IPS-NIHi11 (cell line): ENCODE data around the gene SLC35F1.
"Not testable (repeated sequence)": the region's sequence is repeated elsewhere in the genome, so short reads cannot be mapped to it uniquely, and the experiment has no call there.

Source experiments
- DNase-seq: peaks from one replicate; pipeline ENCODE4 v3.0.0; 2012; ENCODE audit warnings: mixed read lengths, low spot score

The SLC35F1 gene

GRCh38 chr6:117906958-117907600 is at the start of gene SLC35F1:
Gene SLC35F1, plus strand, starts transcription at chr6:117907264.
- peak; percentile 80 for DNase-seq

- DNase-seq: not testable (repeated sequence)
Observed at GRCh38 chr6:117858601-117859000, 48.5 kb upstream of the SLC35F1 start.

DNA sequence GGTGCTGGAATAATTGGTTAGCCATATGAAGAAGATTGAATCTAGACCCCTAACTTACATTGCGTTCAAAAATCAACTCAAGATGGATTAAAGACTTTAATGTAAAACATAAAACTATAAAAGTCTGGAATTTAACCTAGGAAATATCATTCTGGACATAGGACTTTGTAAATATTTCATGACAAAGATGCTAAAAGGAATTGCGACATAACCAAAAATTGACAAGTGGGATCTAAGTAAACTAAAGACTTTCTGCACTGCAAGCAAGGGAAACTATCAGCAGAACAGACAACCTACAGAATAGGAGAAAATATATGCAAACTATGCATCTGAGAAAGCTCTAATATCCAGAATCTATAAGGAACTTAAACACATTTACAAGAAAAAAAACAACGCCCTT is 45.5 kb upstream of the SLC35F1 start:
- no peak for DNase-seq

GRCh38 chr6:117866561-117866960 is 40.5 kb upstream of the SLC35F1 start:
- no peak for DNase-seq

DNA sequence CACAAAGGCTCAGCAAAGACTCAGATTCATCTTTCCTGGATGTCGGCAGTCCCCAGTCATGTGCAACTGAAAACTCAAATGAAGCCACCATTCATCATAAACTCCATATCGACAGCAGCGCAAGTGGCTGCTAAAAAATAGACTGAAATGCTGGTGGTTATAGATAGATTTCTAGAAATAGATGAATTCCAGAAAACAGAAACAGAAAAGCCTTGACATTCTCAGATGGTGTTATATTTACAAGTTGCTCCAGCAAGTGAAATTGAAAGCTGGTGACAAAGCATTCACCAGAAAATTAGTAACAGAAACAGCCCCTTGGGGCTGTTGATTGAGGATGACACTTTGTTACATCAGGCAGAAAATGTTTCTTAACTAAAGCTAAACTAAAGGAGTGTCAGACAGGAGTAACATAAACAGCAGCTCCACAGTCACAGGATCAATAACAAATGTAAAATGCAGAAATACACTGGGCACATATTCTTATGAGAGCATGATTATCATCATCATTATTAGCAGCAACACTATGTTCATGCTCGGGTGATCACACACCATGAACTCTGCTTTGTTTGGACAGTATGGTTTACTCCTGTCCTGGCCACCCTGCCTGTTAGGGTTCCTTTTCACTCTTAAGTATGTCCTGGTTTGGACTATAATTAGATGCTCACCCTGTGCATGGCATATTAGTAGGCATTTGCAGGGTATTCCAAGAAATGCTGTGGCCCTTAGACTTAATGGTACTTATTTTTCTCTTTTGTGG is 36.4 kb upstream of the SLC35F1 start:
- DNase-seq: no peak

DNA sequence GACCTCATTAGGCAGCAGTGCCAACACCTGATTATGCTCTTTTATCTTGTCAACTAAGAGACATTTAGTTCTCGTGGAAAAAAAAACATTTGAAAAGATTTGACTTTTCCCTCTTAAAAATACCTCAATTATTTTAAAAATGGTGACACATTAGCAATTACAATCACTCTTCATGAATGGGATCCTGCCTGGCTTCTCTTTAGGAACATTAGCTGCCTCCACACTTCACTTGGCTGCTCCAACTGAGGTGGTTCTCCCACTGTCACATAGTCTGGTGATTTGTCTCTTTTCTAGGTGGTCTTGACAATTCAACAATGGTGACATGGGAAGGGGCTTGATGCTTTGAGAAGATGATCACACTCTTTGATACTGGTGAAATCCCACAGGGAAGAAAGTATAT is 26.2 kb upstream of the SLC35F1 start:
- no peak for DNase-seq

DNA sequence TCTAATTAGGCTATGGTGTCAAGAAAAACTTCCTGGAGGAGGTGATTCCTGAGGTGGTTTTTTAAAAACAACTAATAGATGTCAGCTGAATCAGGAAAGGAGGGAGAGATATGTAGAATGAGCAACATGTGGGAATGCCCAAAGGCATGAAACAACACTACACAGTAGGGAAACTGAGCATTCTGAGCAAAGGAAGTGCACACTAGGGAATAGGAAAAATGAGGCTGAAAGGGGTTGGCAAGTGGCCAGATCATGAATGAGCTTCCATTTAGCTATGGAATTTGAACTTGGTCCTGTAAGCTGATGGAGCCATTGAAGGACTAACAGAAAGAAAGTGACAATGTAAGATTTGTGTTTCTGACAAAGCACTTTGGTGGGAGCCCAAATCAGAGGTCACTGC is 16.9 kb upstream of the SLC35F1 start:
- no peak for DNase-seq

DNA sequence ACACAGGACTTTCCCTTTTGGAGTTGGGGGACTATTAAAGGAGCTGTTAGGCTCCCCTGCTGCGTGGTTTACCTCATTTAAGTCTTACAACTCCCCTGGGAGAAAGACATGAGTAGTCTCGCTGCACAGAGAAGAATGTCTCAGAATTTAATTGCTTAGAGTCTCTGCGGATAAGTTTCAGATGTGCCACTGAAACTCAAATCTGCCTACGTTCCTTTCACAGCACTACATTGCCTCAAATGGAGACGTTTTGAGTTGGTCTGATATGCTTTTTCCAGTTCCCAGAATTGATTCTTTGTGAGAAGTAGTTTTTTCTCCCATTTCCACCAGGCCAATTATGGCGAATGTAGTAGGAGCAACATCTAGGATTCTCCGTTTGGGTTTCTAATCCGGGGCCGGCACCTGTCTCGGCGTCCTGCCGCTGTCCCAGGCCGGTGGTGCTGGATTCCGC is 532 bp upstream of the SLC35F1 start:
- DNase-seq: no peak

- DNase-seq: peak; percentile 58
Observed at GRCh38 chr6:117907601-117908245, 659 bp downstream of the SLC35F1 start.

DNA sequence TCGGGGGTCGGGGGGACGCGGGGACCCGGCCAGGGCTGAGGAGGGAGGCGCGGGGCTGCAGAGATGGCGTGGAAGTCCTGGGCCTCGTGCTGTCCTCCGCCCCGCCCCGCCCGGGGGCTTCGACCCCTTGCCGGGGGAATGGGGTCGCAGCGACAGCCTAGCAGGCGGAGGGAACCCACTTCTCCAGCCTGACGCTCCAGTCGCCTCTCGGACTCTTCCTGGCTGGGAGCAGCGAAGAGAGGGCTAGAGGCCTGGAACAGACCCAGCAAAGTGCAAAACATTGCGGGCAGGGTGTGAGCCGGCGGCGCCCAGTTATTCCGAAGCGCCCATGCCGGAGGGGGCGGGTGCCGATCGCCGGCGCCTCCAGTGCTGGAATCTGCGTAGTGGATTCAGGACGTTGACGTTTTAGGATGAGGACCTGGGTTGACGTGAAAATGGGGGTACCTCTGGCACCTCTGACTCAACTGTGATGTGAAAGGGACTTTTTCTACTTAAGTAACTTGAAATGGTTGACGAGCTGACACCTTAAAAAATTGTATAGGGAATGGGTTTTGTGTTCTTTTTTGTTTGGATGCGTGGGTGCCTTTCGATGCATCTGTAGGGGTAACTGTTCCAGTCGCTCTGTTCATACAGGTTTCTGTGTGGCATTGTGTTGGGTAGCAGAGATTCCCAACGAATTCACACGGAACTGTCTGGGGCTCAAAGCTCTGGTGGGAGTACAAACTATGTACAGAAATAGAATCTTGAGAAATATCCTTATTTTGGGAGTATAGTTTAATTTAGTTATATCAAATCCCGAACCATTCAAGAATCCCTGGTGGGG is 1.4 kb downstream of the SLC35F1 start:
- DNase-seq: peak; percentile 31

DNA sequence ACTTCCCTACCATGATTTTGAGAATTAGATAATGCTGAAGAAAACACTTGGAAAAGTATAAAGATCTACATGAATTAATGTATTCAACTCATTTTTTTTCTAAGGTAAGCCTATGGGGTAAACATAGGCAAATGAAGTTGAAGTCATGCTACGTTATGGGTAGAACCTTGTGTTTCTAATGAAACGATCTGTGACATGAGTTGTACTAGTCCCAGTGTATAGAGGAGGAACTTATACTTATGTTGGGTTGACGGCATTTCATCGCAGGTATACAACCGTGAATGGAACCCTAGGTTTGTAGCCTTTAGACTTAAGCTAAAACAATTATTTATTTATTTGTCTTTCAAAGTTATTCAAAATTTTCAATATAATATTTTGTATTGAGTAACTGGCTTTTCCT is 2.6 kb downstream of the SLC35F1 start:
- no peak for DNase-seq

GRCh38 chr6:117910549-117910948 is 3.5 kb downstream of the SLC35F1 start:
- DNase-seq: no peak

DNA sequence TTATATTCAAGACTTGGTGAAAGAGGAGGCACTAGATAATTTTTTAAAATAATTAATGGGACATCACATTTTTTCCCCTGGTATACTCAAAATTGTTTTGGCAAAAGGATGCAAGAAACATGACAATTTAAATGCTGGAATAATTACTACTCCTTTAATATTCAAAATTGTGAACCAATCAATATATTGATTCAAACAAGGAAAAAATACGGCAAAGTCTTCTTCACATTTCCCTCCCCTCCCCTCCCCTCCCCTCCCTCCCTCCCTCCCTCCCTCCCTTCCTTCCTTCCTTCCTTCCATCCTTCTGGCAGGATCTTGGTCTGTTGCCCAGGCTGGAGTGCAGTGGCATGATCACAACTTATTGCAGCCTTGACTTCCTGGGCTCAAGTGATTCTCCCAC is 4.1 kb downstream of the SLC35F1 start:
- DNase-seq: no peak

DNA sequence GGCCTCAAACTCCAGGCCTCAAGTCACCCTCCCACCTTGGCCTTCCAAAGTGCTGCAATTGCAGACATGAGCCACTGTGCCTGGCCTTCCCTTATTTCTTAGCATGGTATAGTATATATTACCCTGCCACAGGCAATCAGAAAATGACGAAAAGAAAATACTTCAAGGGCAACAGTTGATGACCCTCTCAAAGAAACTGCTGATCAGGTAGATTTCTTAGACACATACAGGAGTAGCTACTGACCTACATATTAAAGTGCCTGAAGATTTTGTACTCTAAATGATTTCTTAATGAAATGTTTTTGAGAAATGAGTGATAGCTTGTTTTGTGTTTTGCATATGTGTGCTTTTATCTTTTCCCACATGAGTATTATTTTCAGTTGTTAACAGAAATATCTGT is 4.6 kb downstream of the SLC35F1 start:
- DNase-seq: no peak

DNA sequence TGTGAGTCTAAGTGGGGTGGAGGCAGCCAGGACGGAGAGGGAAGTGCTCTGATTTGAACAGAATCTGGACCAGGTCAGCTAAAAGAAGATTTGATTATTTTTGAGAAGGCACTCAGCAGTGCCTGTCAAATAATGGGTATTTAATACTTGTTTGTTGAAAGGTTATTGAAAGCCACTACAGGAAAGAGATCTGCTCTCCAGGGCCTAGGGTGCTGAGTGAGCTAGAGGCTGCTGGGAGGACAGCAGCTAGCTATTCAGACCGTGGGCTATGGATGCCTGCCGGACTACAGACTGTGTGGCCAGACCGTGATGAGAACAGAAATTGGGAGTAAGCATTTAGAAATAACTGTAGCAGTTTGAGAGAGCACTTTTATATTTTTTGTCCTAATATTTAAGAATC is 8.8 kb downstream of the SLC35F1 start:
- no peak for DNase-seq

- DNase-seq: no peak
Observed at GRCh38 chr6:117916483-117916882, 9.4 kb downstream of the SLC35F1 start.

GRCh38 chr6:117917176-117917575 is 10.1 kb downstream of the SLC35F1 start:
- no peak for DNase-seq

DNA sequence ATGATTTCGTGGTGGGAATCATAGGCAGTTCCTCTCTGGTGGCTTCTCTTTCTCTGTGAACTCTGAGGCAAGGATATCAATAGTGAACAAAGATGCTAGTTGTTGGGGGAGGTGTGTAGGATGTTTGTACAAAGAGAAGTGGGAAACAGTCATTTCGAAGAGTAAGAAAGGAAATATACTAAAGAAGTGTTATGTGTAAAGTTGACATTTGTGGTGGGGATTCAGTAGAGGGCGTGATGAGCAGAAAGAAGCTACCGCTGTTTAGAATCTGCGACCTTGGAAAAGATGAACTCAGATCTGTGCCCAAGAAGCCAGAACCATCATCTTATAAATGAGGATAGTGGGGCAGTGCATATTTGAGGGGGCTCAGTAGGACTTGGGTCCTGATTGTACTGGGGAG is 11.4 kb downstream of the SLC35F1 start:
- peak; percentile 9 for DNase-seq

GRCh38 chr6:117919275-117919674 is 12.2 kb downstream of the SLC35F1 start:
- DNase-seq: no peak

GRCh38 chr6:117919775-117920729 is 13.0 kb downstream of the SLC35F1 start:
- peak; percentile 83 for DNase-seq

GRCh38 chr6:117924690-117925089 is 17.6 kb downstream of the SLC35F1 start:
- no peak for DNase-seq
